Stimulated activated CD4-positive, alpha-beta T cell treated with anti-CD3 and anti-CD28 coated beads, Interleukin-12 subunit alpha, Interleukin-12 subunit beta, amount 100 ng/mL, for 24 hours (primary cell): ENCODE results near the gene TYSND1.
"Not testable (repeated sequence)": the region's sequence is repeated elsewhere in the genome, so short reads cannot be mapped to it uniquely, and the experiment has no call there.

Source experiments
- DNase-seq, 2 experiments: peaks; one replicate each; pipeline ENCODE4 v3.0.0-alpha.2; 2020; ENCODE audit warnings: low read depth in 2 of 2

Gene TYSND1

DNA sequence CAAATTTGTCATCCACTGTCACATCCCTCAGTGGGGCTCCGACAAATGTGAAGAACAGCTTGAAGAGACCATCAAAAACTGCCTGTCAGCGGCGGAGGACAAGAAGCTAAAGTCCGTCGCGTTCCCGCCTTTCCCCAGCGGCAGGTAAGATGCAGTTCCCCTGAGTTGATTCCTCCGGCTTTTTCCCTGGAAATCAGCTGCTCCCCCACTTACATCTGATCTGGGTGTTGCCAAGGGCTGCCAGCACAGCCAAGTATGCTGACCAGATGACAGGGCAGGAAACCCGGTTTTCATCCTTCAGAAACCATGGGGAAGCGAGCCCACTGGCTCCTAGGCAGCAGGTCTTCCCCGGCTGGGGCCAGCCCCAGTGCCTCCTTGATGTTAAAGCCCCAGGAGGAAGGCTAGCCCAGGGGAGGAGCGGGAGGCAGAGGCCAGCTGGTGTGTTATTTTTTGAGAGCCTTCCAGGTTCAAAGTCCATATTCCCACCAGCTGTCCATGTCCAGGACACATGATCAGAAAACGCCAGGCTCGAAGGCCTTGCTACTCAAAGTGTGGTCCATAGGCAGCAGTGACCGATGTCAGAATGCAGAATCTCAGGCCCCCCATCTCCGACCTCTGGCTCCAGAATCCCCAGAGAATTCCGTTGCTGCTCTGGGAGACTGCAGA lies 37.3 kb downstream of the TYSND1 start:
- DNase-seq: no peak

DNA sequence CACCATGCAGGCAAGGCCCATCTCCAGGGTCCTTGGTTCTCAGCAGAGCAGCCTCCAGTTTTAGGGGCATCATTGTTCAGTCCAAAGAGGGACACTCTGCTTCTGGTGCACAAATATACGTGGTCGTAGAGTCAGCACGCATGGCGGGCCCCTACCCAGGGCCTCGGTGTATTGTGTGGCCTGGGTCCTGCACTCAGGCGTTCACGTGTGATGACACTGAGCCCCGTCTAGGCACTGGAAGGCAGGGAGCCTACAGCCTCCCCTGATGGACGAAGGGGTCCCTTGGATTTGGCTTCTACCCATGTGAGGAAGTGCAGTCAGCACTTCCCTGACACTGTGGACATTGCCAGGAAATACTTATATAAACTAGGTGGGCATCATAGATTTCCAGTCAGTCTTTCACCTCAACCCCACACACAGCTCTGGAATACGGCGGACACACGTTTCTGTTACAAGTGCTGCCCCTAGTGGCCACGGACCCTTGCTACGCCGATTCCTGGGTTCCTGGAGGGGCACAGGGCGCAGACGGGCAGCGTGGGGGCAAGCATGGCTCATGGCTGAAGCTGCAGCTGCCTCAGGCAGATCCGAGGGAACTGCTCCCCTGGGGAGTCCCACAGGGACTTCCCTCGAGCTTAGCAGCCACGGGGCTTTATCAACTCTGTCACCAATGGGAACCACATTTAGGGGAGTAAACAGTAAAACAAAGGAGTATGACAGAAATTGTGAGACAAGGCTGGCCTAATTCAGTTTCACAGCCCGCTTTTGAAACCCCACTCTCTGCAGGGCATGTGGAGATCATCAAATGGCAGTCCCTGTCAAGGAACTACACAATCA lies 39.3 kb downstream of the TYSND1 start:
- no peak for DNase-seq

DNA sequence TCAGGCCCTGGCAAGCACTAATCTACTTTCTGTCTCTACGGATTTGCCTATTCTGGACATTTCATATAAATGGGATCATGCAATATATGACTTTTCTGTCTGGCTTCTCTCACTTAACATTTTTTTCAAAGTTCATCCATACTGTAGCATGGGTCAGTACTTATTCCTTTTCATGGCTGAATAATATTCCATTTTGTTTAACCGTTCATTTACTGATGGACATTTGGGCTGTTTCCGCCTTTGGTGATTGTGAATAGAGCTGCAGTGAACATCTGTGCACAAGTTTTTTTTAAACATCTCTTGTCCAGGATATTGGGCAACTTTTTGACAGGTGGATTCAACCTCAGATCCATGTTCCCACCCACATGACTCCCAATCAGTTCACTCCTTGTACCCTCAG lies 44.8 kb downstream of the TYSND1 start:
- DNase-seq: no peak

DNA sequence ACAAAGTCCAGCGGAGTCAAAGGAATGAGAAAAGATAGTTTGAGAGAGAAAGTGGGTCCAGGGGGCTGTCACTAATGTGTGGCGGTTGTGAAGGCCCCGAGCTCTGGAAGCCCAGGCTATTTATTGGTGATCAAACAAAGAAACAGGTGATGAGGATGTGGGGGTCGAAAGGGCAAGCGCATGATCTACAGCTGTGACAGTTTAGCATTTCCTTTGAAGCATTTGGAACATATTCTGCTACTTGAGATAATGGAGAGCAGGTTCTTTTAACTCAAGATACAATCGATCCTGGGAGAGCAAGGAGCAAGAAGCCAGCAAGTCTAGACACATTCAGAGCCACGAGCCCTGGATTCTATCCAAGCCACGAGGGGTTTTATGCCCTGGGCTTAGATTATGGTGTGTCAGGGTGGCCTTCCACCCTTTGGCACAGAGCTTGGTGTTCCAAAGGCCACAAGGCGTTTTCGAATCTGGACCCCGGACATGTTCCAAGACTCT lies 45.4 kb downstream of the TYSND1 start:
- DNase-seq: not testable (repeated sequence)

DNA sequence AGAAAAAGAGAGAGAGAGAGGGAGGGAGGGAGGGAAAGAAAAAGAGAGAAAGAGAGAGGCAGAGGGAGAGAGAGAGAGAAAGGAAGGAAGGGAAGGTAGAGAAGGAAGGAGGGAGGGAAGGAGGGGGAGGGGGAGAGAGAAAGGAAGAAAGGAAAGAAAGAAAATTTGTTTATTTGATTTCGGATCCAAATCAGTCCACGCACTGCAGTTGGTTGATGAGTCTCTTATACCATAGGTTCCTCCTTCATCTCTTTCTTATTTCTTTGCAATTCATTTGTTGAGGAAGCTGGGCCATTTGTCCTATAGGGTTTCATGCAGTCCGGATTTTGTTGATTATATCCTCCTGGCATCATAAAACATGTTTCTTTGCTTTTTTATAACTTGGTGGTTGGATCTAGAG lies 48.2 kb downstream of the TYSND1 start:
- no peak for DNase-seq

DNA sequence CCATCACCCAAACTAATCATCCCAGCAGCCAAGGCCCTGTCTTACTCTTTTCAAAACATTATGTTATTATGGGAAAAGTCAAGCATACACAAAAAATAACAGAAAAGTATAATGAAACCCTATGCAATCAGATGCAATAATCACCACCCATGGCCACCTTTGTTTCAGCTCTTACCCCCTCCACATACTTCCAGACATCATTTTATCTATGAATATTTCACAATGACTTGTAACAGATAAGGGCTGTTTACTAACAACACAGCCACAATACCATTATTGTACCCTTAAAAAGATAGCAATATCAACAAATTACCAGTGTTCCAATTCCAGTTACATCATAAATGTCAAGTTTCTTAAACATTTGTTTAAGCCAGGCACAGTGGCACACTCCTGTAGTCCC lies 49.0 kb downstream of the TYSND1 start:
- no peak for DNase-seq

DNA sequence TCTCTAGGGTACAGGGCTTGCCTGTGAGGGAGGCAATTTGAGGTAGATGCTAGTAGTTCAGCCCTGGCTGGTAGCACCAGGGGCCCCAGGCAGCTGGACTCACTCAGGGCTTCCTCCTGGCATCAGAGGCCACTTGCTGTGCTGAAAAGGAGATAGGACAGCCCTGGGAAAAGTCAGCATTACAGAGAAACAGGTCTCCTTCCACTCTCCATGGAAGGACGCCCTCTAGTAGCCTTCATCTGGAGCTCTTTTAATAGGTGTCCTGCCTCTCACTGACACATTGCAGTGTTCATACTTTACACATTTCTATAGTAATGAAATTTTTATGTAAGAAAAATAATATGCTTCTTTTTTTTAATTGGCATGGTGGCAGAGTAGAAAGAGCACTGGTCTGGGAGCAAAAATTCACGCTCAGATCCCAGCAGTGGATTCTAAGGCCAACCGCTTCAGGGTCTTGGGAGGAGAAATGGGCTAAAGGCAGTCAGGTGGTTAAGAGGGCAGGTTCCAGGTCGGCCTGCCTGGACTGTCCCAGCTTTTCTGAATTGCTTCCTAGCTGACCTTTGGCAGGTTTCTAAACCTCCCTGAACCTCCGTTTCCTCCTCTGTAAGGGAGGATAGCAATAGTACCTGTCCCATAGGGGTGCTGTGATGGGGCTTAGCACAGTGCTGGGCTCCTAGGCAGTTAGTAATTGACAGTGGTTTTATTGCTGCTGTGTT lies 49.6 kb downstream of the TYSND1 start:
- no peak for DNase-seq

DNA sequence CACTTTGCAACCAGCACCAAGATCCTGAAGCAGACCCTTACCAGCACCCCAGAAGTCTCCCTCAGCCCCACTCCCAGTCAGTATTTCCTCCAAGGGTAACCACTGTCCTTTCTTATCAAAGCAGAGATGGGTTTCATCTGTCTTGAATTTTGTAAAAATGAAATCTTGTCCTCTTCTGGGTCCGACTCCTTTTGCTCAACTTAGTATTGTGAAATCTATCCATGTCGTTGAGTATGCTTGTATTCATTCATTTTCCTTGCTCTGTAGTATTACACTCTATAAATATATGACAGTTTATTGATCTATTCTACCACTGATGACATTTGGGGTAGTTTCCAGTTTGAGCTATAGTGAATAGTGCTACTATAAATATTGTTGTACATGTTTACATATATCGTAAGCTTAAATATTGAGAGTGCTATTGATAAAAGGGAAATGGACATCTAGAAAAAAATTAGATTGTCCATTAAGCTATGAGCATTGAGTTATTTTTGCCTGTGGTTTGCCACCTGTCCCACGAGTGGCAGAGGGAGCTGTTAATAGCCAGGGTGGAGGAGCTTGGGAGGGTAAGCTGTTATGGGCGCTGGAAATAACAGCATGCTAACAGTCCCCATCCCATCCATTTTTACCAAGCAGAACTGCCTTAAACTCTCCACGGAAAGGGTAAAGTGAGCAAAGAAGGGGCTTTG lies 50.3 kb downstream of the TYSND1 start:
- no peak for DNase-seq

DNA sequence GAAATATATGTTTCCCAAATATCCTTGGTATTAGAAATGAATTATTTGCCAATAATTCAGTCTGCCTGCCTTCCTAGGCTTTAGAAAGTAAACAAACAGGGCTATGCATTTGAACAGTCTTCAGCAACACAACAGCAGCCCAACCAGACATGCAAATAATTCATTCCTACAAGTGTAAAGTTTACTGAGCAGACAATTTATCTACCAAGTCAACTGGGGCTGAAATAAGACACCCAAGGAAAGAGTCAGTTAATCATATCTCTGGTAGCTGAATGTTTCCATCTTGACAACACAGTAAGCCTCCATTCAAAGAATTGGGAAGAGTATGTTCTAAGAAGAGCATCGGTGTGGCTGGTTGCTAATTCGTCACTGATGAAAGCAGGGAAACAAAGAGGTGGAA lies 52.2 kb downstream of the TYSND1 start:
- no peak for DNase-seq

DNA sequence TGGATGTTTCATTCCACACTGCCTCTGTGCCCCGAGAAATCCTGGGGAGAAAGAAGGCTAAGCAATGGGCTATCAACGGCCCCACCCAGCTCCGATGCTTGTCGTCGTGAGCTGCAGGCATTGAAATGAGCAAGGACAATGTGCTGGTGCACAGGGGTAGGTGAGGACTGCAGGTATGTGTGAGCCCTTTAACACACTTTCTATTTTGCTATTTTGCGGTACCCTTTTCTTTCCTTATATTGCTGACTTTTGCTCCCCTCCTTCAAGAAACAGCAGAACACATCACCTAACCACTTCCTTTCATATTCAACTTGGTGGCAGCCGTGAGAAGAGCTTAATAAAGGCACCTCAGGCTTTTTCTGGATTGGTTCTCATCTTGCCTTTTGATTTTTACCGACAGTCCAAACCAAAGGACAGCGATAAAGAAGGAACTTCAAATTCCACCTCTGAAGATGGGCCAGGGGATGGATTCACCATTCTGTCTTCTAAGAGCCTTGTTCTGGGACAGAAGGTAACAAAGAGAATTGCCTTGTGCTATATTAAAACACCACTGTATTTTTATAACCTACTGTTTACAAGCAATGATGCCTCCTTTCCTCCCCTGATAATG lies 53.1 kb downstream of the TYSND1 start:
- no peak for DNase-seq

DNA sequence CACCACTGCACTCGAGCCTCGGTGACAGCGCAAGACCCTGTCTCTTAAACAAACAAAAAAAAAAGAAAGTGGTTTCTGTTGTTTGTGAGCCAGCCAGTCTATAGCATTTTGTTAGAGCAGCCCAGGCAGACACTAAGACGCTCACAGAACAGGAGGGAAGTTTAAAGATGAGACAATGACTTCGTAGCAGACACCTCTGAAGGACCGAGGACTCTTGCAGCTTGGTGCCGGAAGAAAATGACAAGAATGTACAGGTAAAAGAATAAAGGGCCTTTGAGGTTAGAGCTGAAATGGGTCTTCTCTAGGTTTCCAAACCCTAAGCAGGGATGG lies 54.1 kb downstream of the TYSND1 start:
- no peak for DNase-seq

DNA sequence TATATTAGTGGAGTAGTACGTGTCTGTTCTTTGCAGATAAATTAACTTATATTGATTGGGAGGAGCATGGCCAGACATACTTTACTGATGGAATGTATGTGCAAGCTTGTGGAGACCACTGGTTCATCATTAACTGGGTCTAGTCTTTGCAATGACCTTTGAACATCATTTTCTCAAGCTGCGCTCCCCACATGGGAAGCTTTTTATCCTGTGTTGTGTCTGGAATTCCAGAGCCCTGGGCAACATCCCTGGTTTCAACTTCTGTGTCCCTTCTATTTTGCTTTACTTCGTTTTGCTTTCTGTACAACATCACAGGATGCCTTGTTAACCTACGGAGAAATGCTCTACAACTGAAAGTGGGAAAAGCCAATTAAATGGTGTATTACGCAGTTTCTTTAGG lies 55.5 kb downstream of the TYSND1 start:
- no peak for DNase-seq

DNA sequence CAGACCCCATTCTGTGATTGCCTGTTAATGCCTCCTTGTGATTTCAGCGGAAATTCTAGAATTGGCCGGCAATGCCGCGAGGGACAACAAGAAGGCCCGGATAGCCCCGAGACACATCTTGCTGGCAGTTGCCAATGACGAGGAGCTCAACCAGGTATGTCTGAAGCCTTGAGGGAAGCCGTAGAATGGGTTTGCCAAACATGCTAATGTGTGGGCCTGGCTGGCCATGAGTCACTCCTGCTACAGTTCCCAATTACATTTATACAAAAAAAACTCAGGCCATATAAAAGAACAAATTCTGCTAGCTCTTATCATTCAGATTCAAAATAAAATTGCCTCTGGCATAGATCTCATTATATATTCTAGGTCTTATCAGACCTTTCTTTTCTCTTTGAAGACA lies 56.5 kb downstream of the TYSND1 start:
- DNase-seq: no peak

DNA sequence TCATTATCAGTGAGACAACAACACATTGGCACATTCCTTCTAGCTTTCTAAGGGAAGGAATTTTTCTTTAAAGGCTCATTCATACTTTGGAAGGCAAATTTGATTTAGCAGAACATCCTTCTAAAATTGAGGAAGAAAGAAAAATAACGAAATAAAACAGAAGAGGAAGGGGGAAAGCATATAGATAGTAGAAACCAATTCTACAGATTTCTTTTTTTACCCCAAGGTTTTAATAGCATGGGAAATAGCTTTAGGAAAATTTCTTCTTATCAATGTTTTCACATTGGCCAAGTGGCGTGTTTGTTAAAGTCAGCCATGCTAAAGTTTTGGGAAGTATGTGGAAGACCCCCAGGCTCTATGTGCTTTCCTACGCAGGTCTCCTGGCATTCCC lies 58.2 kb downstream of the TYSND1 start:
- DNase-seq: no peak
